ENCODE results near the gene SPAG6.

SPAG6 gene

GRCh38 chr10:22435650-22436049, 90.4 kb downstream of the SPAG6 start:
- DNase-seq (ENCODE audit: low spot score): no peak

- DNase-seq (ENCODE audit: low spot score): no peak
Measured at GRCh38 chr10:22436526-22436892, 91.2 kb downstream of the SPAG6 start.

GRCh38 chr10:22436893-22437619, 91.8 kb downstream of the SPAG6 start:
- DNase-seq (ENCODE audit: low spot score): peak; percentile 93

DNA sequence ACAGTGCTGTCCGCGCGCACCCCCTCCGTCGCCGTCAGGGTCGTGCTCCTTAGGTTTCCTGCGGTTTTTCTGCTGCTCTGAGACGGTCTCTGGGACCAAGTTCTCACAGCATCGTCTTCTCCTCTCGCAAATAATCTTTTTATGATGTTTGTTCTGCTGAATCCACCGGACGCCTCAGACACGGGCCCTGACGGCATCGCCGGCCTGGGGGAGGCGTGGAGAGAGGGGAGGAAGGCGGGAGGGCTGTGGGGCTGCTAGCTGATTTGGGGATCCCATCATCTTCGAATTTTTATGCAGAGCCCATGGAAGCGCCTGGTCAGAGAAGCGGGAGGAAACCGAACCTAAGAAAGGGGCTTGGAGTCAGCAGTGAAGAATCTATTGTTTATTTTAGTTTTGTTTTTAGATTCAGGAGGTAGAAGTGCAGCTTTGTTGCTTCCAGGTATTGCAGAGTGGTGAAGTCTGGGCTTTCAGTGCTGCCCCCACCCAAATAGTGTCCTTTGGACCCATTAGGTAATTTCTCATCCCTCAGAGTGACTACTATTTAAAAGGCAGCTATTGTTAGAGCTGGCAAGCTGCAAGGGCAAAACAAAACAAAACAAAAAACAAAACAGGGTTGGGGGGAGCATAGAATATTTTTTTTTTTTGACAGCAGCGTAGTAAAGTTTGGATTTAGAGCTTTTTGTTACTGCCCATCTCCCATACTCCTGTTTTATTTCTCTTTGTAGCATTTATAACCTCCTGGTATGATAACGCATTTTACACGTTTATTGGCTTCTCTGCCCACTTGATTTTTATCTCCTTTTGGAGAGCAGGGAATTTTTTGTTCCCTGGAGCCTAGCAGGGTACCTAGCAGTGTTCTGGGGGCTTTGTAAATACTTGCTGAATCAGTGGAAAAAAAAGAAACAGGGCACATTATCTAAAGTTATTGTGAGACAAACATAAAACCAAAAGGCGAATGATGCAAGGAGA, 92.6 kb downstream of the SPAG6 start:
- peak; percentile 35 for DNase-seq (ENCODE audit: low spot score)

DNA sequence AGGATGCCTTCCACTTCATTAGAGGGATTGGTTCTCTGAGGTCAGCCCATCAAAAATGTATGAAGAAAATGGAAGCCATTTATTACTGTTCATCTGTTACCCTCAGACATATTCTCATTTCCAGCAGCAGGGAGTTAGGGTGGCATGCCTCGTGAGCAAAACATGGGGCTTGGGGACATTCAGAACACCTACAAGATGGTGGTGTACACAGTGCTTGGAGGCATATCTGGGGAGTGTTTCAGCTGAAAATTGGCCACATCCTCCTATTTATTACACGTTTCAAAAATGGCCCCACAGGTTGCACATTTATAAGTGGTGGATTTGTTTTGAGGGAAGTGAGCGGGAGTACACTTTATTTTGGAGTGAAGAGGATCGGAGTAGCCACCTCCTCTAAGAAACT, 93.4 kb downstream of the SPAG6 start:
- no peak for DNase-seq (ENCODE audit: low spot score)

DNA sequence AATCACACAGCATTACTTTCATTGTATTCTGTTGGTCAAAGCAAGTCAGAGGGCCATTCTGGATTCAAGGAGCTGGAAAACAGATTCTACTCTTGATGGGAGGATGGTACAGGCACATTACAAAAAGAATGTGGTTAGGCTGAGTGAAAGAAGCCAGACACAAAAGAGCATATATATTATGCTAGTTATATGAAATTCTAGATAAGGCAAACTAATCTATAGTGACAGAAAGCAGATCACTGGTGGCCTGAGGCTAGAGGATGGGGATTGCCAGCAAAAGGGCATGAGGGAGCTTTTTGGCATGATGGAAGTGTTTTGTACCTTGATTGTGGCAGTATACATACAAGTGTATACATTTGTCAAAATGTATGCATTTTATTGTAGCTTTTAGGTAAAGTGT, 96.8 kb downstream of the SPAG6 start:
- no peak for DNase-seq (ENCODE audit: low spot score)

GRCh38 chr10:22442468-22442867, 97.2 kb downstream of the SPAG6 start:
- no peak for DNase-seq (ENCODE audit: low spot score)

GRCh38 chr10:22443175-22443901, 98.0 kb downstream of the SPAG6 start:
- DNase-seq (ENCODE audit: low spot score): no peak

DNA sequence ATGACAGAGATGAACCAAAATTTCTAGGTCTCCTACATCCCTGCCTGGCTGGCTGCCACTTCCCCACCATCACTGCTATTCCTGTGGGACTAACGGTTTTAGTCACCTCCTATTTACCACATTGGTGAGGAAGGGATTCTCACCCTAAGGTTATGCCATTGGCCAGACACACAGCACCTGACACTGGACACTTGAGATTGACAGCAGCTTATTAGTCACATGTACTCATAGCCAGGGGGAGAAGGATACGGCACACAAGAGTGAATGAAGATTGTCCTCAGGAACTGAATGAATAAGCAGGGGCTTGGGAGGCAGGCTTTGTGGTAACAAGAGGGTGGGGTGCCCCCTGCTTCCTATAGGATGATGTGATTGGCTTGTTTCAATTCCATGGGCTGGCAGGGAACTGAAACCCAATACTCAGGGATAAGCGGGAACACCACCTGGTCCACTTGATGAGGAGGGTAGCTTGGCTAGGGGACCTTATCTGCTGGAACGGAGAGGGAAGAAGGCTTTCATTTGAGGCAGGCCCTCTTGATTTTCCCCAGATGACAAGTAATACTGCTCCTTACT, 99.0 kb downstream of the SPAG6 start:
- DNase-seq (ENCODE audit: low spot score): no peak

DNA sequence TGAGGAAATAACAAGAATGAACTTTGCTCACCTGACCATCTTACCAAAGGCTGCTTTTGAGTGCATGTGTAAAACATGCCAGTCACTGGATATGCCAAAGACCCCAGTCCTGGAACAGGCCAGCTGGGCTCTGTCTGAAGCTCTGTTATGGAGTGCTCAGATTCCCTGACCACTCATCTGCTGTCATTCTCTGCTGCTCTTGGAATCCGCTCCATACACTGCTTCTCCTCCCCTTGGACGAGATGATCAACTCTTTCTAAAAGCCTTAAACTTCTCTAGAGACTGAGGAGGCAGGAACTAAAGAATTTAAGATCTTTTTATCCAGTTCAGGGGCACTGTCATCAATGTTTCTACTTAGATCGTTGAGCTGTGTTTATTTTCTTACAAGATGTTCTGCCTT, 100.2 kb downstream of the SPAG6 start:
- DNase-seq (ENCODE audit: low spot score): no peak

GRCh38 chr10:22447068-22447467, 101.8 kb downstream of the SPAG6 start:
- no peak for DNase-seq (ENCODE audit: low spot score)

- no peak for DNase-seq (ENCODE audit: low spot score)
Measured at GRCh38 chr10:22451346-22451745, 106.0 kb downstream of the SPAG6 start.

DNA sequence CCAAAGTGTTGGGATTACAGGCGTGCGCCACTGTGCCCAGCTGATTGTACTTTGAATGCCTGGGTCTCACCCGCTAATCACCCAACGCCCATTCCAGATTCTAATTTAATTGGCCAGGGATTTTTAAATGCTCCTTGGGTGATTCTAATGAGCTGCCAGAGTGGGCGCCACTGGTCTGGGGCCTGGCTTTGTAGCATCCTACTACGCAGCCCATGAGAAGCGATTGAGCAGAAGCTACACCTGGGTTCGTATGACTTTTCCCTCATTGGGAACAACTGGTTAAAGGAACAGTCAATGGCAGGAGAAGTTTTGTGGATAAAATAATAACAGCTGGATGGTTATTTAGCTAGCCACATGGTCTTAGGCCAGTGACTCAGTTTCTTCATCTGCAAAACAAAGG, 108.0 kb downstream of the SPAG6 start:
- no peak for DNase-seq (ENCODE audit: low spot score)

DNA sequence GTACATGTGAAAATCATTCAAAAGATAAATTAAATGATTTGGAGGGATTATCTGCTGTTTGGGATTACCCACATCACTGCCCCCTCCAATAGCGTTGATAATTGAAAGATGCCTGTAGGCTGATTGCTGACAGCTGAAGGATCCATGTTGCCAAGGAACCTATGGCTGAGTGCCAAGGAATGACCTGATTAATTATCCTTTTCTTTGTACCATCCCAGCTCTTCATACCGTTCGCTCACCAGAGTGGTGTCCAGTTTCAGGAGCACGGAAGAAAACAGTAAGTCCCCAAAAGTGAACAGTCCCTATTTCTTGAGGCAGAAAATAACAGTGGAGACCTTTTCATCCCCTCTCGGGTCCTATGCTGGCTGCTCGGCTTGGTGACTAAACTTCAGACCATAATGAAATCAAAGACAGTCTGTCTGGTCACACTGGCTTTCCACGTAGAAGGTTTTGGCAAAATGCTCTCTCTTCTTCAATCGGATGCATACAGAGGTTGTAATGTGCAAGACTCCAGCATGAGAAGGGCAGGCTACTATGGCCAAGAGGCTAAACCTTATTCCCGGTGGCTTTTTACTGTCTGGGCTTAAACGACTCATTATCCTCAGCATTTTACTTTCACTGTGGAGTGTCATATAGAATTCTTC, 108.8 kb downstream of the SPAG6 start:
- no peak for DNase-seq (ENCODE audit: low spot score)

DNA sequence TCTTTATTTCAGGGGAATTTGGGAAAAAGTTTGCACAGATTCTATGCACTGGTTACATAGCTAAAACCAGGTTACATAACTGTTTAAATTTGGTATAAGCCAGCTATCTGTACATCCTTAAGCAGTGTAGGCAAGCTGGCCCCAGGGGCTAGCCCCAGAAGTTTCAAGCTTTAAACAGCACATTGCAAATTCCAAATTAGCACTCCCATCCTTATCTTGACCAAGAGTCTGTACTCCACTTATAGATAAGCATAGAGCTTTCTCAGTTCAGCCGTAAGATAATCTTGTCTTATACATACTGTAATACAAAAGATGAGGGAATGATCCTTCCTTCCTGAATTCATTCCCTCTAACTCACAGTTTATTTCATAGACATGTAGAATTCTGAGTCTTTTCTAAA, 109.3 kb downstream of the SPAG6 start:
- DNase-seq (ENCODE audit: low spot score): no peak

DNA sequence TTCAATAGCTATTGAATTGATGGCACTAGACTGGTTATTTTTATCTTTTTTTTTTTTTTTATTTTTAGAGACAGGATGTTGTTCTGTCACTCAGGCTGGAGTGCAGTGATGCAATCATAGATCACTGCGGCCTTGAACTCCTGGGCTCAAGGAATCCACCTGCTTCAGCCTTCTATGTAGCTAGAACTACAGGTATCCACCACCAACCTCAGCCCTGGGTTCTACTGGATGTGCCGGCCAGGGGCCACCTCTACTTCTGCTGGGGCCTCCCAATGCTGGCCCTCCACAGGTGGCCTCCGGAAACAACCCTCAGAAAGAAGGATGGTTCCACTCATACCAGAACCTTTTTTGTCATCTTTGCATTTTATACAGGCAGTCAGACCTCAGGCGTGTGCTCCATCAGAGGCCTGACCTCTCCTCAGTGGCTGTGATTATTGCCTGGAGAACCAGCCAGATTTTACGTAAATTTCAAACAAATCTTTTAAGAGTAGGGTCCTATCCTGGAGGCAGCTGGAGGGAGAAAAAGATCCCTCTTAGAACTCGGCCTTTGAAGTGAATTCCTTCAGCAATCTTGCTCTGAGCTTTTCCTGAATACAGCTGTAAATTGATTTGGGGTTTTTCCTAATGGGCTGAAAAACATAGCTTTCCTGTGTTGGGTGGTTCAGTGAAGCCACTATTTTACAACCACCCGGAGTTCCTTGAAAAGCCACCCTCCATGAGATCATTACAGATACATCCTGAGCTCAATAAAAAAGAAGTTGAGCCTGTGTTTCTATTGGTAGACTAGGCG, 110.0 kb downstream of the SPAG6 start:
- no peak for DNase-seq (ENCODE audit: low spot score)

DNA sequence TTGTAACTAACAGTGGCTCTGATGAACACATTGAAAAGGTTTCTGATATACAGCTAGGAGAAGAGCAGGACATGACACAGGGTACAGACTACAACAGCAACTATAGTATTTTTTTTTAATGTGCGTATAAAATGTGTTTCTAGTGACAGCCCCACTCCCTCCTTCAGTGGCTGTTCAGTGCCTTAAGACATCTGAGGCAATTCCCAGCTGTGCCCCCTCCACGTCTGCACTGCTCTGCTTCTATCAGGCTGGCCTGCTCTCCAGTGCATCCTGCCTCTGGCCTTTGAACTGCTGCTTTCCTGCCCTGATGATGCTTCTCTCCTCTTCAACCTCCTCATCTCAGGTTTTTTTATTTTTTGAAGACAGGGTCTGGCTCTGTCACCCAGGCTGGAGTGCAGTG, 111.2 kb downstream of the SPAG6 start:
- DNase-seq (ENCODE audit: low spot score): no peak

- DNase-seq (ENCODE audit: low spot score): no peak
Measured at GRCh38 chr10:22458272-22459038, 113.2 kb downstream of the SPAG6 start.

GRCh38 chr10:22459496-22459895, 114.2 kb downstream of the SPAG6 start:
- DNase-seq (ENCODE audit: low spot score): no peak

DNA sequence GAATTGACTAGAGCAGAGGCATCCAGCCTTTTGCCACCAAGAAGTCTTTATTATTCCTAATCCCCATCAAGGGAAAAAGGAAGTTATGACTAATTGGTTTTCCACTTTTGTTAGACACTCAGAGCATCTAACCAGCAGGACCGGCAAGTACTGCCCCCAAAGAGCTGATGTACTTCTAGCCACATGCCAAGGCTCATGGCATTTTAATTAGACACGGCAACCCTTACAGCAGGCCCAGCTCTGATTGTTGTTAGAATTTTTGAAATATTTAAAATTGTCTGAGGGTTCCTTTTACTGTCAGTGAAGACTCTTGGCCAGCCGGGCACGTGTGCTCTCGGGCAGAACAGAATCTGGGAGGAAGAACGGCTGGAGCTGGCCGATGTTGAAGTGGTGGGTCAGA, 114.8 kb downstream of the SPAG6 start:
- DNase-seq (ENCODE audit: low spot score): no peak

Data from CD4-positive, alpha-beta T cell treated with Interleukin-15 for 4 hours (primary cell).